ENCODE measurements around the gene WDR53.
"Not testable (repeated sequence)": the region's sequence is repeated elsewhere in the genome, so short reads cannot be mapped to it uniquely, and the experiment has no call there.

The WDR53 gene

GRCh38 chr3:196514913-196515621 lies 53.3 kb downstream of the WDR53 start, which contains the start of gene SMCO1:
Gene SMCO1, minus strand, starts transcription at chr3:196515346. Its CDS starts 137 bp downstream, at chr3:196515209.
- no peak for DNase-seq

- no peak for DNase-seq
Observed at GRCh38 chr3:196514350-196514716, 54.0 kb downstream of the WDR53 start.

- no peak for DNase-seq
Observed at GRCh38 chr3:196513697-196514349, 54.5 kb downstream of the WDR53 start.

- DNase-seq = not testable (repeated sequence)
Observed at GRCh38 chr3:196511646-196512425, 56.5 kb downstream of the WDR53 start.

GRCh38 chr3:196511108-196511507 lies 57.2 kb downstream of the WDR53 start:
- DNase-seq = not testable (repeated sequence)

GRCh38 chr3:196506687-196507086 lies 61.7 kb downstream of the WDR53 start:
- DNase-seq = no peak

GRCh38 chr3:196504556-196504955 lies 63.8 kb downstream of the WDR53 start:
- no peak for DNase-seq

Data from DMS79 (cell line).